ENCODE measurements around the gene PTPRO.

PTPRO gene

DNA sequence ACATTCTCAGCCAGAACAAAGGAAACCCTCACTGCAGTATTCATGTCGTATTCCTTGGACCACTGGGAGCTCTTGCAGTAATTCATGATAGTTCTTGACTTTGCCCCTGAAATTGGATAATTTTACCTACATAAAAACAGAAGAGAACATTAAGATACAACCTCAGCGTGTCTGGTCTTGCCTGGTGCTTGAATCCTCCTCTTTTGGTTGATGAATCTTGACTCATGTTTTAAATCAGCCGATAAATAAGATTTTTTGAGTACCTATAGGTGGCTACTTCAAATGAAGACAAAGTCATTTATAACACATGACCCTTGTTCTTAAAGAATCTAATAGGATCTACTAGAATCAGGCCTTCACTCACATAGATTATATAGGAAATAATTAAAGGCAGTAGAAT is 221.0 kb downstream of the PTPRO start:
- H3K27me3 ChIP-seq (ENCODE audit: control insufficient read depth, insufficient read depth, low read length, poor library complexity, severe bottlenecking), result no peaks in the 10 kb centered on the region
- WGBS, 2 experiments, result 92 to 95% methylated on average over 3 of the region's 3 CpGs
- H3K4me1 ChIP-seq (ENCODE audit: control insufficient read depth, insufficient read depth, low read length), result no peaks in the 10 kb centered on the region
- H3K27ac ChIP-seq (ENCODE audit: insufficient read depth, low read depth, low read length, poor library complexity, severe bottlenecking), result no peak overlapping the region
- no peaks in the 10 kb centered on the region for H3K36me3 ChIP-seq (ENCODE audit: control insufficient read depth, insufficient read depth, low read length)
- H3K4me3 ChIP-seq (ENCODE audit: insufficient read depth, low read depth, low read length), result no peak overlapping the region
- H3K9me3 ChIP-seq (ENCODE audit: control insufficient read depth, low read length), result no peaks in the 10 kb centered on the region

DNA sequence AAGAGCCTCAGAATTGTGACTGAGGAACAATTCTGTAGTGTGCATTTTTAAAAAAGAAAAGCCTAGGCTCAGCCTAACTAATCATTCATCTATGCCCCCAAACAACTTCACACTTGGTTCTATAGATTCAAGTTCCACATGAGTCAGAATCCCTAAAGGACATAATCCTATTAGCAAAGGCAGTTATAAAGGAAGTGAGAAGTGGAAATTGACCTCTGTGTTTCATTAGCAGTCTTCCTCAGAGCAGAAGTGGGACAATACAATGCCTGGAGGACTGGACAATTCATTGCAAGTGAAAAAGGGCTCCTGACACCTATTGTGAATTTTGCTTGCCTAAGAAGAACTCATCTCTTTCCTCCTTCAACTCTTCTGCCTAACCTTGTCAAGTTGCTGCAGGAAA is 222.3 kb downstream of the PTPRO start:
- no peak overlapping the region for H3K4me3 ChIP-seq (ENCODE audit: insufficient read depth, low read depth, low read length)
- H3K27ac ChIP-seq (ENCODE audit: insufficient read depth, low read depth, low read length, poor library complexity, severe bottlenecking), result no peak overlapping the region
- no peaks in the 10 kb centered on the region for H3K36me3 ChIP-seq (ENCODE audit: control insufficient read depth, insufficient read depth, low read length)
- no peaks in the 10 kb centered on the region for H3K27me3 ChIP-seq (ENCODE audit: control insufficient read depth, insufficient read depth, low read length, poor library complexity, severe bottlenecking)
- no peaks in the 10 kb centered on the region for H3K9me3 ChIP-seq (ENCODE audit: control insufficient read depth, low read length)
- no peaks in the 10 kb centered on the region for H3K4me1 ChIP-seq (ENCODE audit: control insufficient read depth, insufficient read depth, low read length)

DNA sequence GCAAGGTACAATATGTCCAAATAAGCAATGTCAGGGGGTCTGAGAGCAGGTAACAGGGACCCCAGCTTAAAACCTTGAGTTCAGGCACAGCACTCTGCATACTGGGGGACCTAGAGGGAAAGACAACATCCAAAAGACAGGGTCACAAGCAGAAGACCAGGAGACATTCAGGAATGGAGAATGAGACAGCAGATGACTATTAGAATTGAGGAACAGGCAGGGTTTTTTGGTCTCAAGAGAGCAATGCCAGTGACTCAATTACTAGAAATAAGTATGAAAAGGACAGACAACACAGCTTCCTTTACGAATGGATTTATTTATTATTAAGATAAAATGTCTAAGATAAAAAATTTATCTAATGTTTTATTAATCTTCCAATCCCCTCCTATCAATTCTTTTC is 223.0 kb downstream of the PTPRO start:
- no peaks in the 10 kb centered on the region for H3K9me3 ChIP-seq (ENCODE audit: control insufficient read depth, low read length)
- no peak overlapping the region for H3K27ac ChIP-seq (ENCODE audit: insufficient read depth, low read depth, low read length, poor library complexity, severe bottlenecking)
- WGBS, 2 experiments, result no CpG with 5 or more reads among the region's 1 CpG

DNA sequence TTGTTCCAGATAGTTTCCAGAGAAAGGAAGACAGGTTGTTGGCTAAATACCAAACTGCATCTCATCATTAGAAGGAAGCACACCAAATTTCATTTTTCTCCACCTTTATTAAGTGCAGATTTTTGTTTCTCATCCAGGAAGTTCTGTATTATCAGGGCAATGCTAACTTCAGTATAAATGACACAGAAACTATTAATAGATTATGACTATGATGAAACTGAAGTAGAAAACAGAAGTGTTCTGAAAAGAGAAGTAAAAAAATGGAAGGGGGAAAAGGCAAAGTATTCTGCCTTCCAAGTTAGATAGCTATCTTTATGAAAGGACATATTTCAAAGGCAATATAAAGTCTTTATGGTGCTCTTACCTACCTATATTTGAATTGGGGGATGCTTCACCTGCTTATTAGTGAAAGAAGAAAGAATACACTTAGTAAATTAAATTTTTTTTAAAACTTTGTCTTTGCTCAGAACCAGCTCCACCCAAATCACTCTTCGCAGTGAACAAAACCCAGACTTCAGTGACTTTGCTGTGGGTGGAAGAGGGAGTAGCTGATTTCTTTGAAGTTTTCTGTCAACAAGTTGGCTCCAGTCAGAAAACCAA is 223.9 kb downstream of the PTPRO start:
- 100% methylated on average over 1 of the region's 1 CpG; no CpG with 5 or more reads in 1 of the 2 experiments for WGBS, 2 experiments
- Histone ChIP-seq H3K27ac (ENCODE audit: insufficient read depth, low read depth, low read length, poor library complexity, severe bottlenecking) (no peak overlapping the region), H3K36me3 (ENCODE audit: control insufficient read depth, insufficient read depth, low read length) (no peaks in the 10 kb centered on the region), H3K9me3 (ENCODE audit: control insufficient read depth, low read length) (no peaks in the 10 kb centered on the region), H3K27me3 (ENCODE audit: control insufficient read depth, insufficient read depth, low read length, poor library complexity, severe bottlenecking) (no peaks in the 10 kb centered on the region), H3K4me1 (ENCODE audit: control insufficient read depth, insufficient read depth, low read length) (no peaks in the 10 kb centered on the region), H3K4me3 (ENCODE audit: insufficient read depth, low read depth, low read length) (no peak overlapping the region)

More for the DNA sequence above, 223.0 kb downstream of the PTPRO start:
- no peak overlapping the region for H3K4me3 ChIP-seq (ENCODE audit: insufficient read depth, low read depth, low read length)
- no peaks in the 10 kb centered on the region for H3K36me3 ChIP-seq (ENCODE audit: control insufficient read depth, insufficient read depth, low read length)
- H3K4me1 ChIP-seq (ENCODE audit: control insufficient read depth, insufficient read depth, low read length), result no peaks in the 10 kb centered on the region
- no peaks in the 10 kb centered on the region for H3K27me3 ChIP-seq (ENCODE audit: control insufficient read depth, insufficient read depth, low read length, poor library complexity, severe bottlenecking)

DNA sequence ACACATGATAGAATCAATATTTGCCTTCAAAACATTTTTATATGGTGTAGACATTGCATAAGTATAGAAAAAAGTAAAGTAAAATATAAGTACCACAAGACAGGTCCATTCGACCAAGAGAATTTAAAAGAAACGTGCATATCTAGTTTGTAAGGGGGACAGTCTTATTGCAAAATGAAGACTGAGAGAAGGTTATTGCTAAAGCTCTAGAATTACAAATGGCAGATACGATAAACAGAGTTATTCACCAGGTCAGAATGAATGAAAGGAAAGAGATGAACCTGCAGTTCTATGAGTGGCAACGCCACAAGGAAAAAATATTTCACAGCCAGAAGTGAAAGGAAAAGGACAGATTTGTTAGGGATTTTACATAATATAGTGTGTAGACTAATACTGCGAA is 224.8 kb downstream of the PTPRO start:
- Histone ChIP-seq H3K9me3 (ENCODE audit: control insufficient read depth, low read length) (no peaks in the 10 kb centered on the region), H3K27ac (ENCODE audit: insufficient read depth, low read depth, low read length, poor library complexity, severe bottlenecking) (no peak overlapping the region), H3K4me1 (ENCODE audit: control insufficient read depth, insufficient read depth, low read length) (no peaks in the 10 kb centered on the region), H3K4me3 (ENCODE audit: insufficient read depth, low read depth, low read length) (no peak overlapping the region), H3K27me3 (ENCODE audit: control insufficient read depth, insufficient read depth, low read length, poor library complexity, severe bottlenecking) (no peaks in the 10 kb centered on the region), H3K36me3 (ENCODE audit: control insufficient read depth, insufficient read depth, low read length) (no peaks in the 10 kb centered on the region)
- 97% methylated on average over 5 of the region's 5 CpGs for WGBS, 2 experiments

DNA sequence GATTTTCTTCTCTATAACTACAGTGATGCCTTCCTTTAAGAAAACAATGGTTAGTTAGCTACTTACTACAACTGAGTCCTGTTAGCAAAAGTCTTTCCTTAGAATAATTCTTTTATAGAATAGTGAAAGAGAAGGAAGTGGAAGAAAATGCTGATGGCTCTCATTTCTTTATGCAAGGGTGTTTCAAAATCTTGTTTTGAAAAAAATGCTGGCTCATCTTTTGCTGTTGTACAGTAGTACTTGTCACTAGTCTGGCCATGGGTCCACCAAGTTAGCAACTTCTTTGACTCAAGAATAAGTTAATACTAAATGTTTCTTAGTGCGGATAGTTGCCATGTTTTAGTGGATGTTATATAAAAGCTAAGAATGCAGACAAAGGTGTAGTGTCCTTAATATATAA is 225.4 kb downstream of the PTPRO start:
- H3K27ac ChIP-seq (ENCODE audit: insufficient read depth, low read depth, low read length, poor library complexity, severe bottlenecking), result no peak overlapping the region
- H3K4me3 ChIP-seq (ENCODE audit: insufficient read depth, low read depth, low read length), result no peak overlapping the region
- H3K27me3 ChIP-seq (ENCODE audit: control insufficient read depth, insufficient read depth, low read length, poor library complexity, severe bottlenecking), result no peaks in the 10 kb centered on the region
- no peaks in the 10 kb centered on the region for H3K36me3 ChIP-seq (ENCODE audit: control insufficient read depth, insufficient read depth, low read length)
- H3K4me1 ChIP-seq (ENCODE audit: control insufficient read depth, insufficient read depth, low read length), result no peaks in the 10 kb centered on the region
- no peaks in the 10 kb centered on the region for H3K9me3 ChIP-seq (ENCODE audit: control insufficient read depth, low read length)
- WGBS, 2 experiments, result no CpG with 5 or more reads among the region's 1 CpG

DNA sequence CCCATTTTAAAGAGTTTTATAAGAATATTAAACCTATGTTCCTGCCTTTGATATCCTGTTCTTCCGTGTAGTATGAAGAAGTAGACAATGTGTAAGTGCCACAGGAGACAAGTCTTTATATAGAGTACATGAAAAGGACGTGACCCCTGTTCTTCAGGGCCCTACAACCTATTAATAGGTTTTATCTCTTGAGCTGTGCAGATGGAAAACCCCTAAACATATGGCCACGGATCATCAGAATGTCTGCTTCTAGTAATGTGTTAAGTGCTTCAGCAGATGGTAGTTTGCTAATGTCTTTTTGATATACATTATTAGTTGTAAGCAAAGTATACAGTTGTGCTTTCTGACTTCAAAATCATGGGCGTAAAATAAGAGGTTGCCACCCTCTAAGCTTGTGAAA is 228.5 kb downstream of the PTPRO start:
- no peaks in the 10 kb centered on the region for H3K27me3 ChIP-seq (ENCODE audit: control insufficient read depth, insufficient read depth, low read length, poor library complexity, severe bottlenecking)
- H3K4me1 ChIP-seq (ENCODE audit: control insufficient read depth, insufficient read depth, low read length), result no peaks in the 10 kb centered on the region
- no peak overlapping the region for H3K4me3 ChIP-seq (ENCODE audit: insufficient read depth, low read depth, low read length)
- WGBS, 2 experiments, result 92 to 94% methylated on average over 3 to 4 of the region's 4 CpGs
- no peak overlapping the region for H3K27ac ChIP-seq (ENCODE audit: insufficient read depth, low read depth, low read length, poor library complexity, severe bottlenecking)
- H3K36me3 ChIP-seq (ENCODE audit: control insufficient read depth, insufficient read depth, low read length), result no peaks in the 10 kb centered on the region
- no peaks in the 10 kb centered on the region for H3K9me3 ChIP-seq (ENCODE audit: control insufficient read depth, low read length)

DNA sequence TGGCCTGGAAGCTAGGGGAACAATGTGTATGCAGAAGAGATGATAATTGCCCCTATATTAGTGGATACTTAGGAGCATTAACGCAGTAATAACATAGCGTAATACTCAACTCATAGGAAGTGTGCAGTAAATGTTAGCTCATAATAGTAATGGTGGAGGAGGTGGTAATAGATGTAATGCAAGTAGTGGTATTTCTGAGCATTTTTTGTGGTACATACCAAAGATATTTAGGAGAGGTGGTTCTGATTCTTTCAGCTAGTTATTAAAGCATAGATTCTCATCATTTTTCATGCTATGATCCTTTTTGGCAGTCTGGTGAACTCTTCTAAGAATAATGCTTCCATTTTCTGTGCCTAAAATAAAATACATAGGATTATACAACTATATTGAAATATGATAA is 233.1 kb downstream of the PTPRO start:
- H3K4me1 ChIP-seq (ENCODE audit: control insufficient read depth, insufficient read depth, low read length), result no peaks in the 10 kb centered on the region
- 96 to 99% methylated on average over 2 of the region's 2 CpGs for WGBS, 2 experiments
- no peaks in the 10 kb centered on the region for H3K9me3 ChIP-seq (ENCODE audit: control insufficient read depth, low read length)
- no peak overlapping the region for H3K27ac ChIP-seq (ENCODE audit: insufficient read depth, low read depth, low read length, poor library complexity, severe bottlenecking)
- no peaks in the 10 kb centered on the region for H3K27me3 ChIP-seq (ENCODE audit: control insufficient read depth, insufficient read depth, low read length, poor library complexity, severe bottlenecking)
- no peak overlapping the region for H3K4me3 ChIP-seq (ENCODE audit: insufficient read depth, low read depth, low read length)
- H3K36me3 ChIP-seq (ENCODE audit: control insufficient read depth, insufficient read depth, low read length), result no peaks in the 10 kb centered on the region

DNA sequence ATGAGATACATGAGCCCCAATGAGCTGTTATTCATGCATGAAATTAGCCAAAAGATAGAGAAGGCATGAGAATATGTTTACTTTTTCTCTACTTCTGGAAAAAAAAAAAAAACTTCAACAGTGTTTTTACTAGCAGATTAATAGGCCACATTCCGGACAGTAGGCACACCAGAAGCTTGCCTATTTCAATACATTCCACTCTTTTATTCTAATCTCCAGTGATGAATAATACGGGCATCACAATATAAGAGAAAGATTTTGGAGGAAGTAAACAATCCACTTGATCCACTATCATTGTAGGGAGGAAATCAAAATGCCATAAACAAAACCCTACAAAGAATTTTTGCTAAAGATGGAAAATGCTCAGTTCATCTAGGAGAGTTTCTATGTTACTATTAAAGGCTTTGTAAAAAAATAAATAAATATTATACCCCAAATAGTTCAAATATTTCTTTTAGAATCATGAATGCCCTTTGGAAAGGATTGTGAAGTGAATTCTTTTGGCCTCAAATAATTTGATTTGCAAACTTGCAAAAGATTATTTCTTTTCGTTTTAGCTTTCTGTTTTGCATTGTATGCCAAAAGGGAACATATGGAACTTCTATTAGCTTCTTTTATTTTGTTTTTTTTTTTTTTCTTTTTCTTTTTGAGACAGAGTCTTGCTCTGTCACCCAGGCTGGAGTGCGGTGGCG is 234.2 kb downstream of the PTPRO start:
- no peak overlapping the region for H3K4me3 ChIP-seq (ENCODE audit: insufficient read depth, low read depth, low read length)
- WGBS, 2 experiments, result 96 to 98% methylated on average over 3 to 5 of the region's 5 CpGs
- H3K27ac ChIP-seq (ENCODE audit: insufficient read depth, low read depth, low read length, poor library complexity, severe bottlenecking), result no peak overlapping the region
- H3K9me3 ChIP-seq (ENCODE audit: control insufficient read depth, low read length), result no peaks in the 10 kb centered on the region
- no peaks in the 10 kb centered on the region for H3K36me3 ChIP-seq (ENCODE audit: control insufficient read depth, insufficient read depth, low read length)
- H3K4me1 ChIP-seq (ENCODE audit: control insufficient read depth, insufficient read depth, low read length), result no peaks in the 10 kb centered on the region
- H3K27me3 ChIP-seq (ENCODE audit: control insufficient read depth, insufficient read depth, low read length, poor library complexity, severe bottlenecking), result no peaks in the 10 kb centered on the region

DNA sequence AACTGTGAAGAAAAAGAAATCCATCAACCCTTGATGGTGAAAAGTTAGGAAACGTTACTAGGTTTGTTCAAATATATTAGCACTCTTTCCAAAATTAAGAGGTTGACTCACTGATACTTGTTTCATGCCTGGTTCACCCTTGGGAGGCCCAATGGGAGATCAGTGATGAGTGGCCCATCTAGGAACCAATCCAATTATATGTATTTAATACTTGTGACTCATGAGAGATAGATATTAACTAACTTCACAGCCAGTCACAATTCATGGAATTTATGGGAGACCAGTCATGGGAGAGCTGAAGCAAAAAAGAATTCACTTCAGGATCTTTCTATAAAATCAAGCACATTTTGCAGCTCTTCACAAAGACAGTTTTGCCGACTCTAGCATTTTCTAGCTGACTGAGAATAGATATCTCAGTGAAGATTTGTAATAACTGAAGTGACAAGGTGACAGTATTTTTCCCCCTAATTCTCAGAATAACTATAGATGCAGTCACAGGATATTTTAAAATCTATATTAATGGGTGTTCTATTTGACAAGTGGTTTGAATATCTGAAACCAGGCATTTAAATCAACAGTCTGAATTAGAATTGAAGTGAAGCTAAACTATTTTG is 236.7 kb downstream of the PTPRO start:
- Histone ChIP-seq H3K4me1 (ENCODE audit: control insufficient read depth, insufficient read depth, low read length) (no peaks in the 10 kb centered on the region), H3K36me3 (ENCODE audit: control insufficient read depth, insufficient read depth, low read length) (no peaks in the 10 kb centered on the region), H3K27me3 (ENCODE audit: control insufficient read depth, insufficient read depth, low read length, poor library complexity, severe bottlenecking) (no peaks in the 10 kb centered on the region), H3K27ac (ENCODE audit: insufficient read depth, low read depth, low read length, poor library complexity, severe bottlenecking) (no peak overlapping the region), H3K4me3 (ENCODE audit: insufficient read depth, low read depth, low read length) (no peak overlapping the region), H3K9me3 (ENCODE audit: control insufficient read depth, low read length) (no peaks in the 10 kb centered on the region)
- WGBS, 2 experiments, result 94 to 100% methylated on average over 1 to 2 of the region's 2 CpGs
